Omental fat pad (tissue), 4 donors: ENCODE data around the gene TUT1. TPM values are rescaled to one million over a fixed set of nuclear protein-coding genes. Genes with fewer than 3 reads are reported as not detected.

Source experiments
- ATAC-seq: fragments of 150-250 bp; one replicate; pipeline ENCODE4 v1.9.1; 2016; ENCODE audit warnings: mild to moderate bottlenecking, moderate library complexity; ENCODE audit not compliant: low FRiP score
- DNase-seq: peaks from one replicate; pipeline ENCODE4 v3.0.0-alpha.2; 2019; ENCODE audit warnings: low spot score
- total RNA-seq, 4 donors: library from RNA; depleted of rRNA; stranded (reverse); fragments of >200 nt; gene quantifications; one replicate each; pipeline ENCODE4 v1.1.0, GENCODE V29; 2016
- TF ChIP-seq, protein P1 (sequence below), 3 donors: fragments of 450-650 bp; IDR thresholded peaks; one replicate each; pipeline ENCODE4 v1.5.1; 2016 to 2017; ENCODE audit warnings: antibody characterized with exemption in 3 of 3, mild to moderate bottlenecking in 3 of 3, moderate library complexity in 2 of 3

Gene TUT1
- total RNA-seq, 4 donors from 2014 or later = 7.9 to 11.0 (median 10.5) TPM

DNA sequence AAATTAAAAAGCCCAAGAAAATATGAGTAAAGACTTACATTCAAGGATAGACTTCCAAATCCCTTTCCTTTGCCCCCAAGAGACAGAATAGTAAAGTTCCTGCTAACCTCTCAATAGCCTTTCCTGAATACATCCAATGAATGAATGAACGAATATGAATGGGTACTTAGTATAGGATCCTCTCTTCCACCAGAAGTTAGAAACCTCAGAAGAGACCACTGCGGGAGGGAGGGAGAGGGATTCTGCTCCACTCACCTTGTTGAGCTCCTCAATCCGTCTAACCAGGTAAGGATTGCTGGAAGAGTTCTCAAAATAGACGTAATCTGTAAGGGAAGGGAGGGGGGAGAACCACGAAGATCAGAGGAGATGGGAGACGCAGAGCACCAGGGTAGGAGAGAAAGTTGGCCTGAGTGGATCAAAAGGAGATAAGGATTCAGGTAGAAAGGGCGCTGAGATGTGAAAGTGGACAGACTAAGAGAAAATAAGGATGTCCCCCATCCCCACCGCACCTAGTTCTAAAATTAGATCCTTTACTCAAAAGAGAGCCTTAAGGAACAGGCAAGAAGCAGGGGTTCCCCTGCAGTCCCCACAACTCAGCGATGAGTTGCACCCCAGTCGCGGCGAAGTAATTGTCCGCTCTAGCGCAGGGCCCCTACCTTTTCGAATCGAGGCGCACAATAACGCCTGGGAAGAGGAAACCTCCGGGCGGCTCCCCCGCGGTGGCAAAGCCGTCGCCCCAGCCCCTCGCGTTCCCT is 9.2 kb upstream of the TUT1 start:
- ATAC-seq (no peak), DNase-seq (no peak)
- TF ChIP-seq, protein P1, sequence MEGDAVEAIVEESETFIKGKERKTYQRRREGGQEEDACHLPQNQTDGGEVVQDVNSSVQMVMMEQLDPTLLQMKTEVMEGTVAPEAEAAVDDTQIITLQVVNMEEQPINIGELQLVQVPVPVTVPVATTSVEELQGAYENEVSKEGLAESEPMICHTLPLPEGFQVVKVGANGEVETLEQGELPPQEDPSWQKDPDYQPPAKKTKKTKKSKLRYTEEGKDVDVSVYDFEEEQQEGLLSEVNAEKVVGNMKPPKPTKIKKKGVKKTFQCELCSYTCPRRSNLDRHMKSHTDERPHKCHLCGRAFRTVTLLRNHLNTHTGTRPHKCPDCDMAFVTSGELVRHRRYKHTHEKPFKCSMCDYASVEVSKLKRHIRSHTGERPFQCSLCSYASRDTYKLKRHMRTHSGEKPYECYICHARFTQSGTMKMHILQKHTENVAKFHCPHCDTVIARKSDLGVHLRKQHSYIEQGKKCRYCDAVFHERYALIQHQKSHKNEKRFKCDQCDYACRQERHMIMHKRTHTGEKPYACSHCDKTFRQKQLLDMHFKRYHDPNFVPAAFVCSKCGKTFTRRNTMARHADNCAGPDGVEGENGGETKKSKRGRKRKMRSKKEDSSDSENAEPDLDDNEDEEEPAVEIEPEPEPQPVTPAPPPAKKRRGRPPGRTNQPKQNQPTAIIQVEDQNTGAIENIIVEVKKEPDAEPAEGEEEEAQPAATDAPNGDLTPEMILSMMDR (IDR thresholded peaks at IDR 0.05) = no peak

GRCh38 chr11:62599901-62600300 is 8.6 kb upstream of the TUT1 start:
- TF ChIP-seq, protein P1 (IDR thresholded peaks at IDR 0.05) = no peak
- no peak for DNase-seq
- ATAC-seq = no peak

DNA sequence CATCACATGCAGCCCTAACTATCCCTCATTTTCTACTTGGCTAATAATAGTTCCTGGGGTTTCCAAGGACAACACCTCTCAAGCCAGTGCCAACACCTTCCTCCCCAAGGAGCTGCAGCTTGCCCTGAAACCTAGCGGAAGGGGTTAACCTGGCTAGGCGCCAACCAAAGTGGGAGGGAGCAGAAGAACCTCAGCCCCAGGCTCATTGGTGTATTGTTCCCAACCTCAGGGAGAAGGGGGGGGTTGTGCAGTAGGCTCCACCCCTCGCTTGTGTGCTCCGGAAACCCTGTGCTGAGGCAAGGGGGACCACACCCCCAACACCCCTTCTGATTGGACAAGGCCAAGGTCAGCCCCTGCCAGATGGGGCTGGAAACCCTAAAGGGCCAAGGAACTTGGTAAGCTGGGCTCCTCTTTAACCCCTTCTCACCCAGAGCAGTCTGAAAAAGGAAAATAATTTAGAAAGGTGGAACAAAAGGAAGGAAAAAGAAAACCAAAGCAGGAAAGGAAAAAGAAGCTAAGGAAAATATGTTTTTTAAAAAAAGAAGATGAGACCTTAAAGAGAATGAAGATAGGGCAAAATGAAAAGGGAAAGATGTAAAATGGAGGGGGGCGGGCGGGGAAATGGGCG is 7.9 kb upstream of the TUT1 start:
- peak; percentile 68 for ATAC-seq
- DNase-seq = peak; percentile 83
- TF ChIP-seq, protein P1 (IDR thresholded peaks at IDR 0.05) = no peak

DNA sequence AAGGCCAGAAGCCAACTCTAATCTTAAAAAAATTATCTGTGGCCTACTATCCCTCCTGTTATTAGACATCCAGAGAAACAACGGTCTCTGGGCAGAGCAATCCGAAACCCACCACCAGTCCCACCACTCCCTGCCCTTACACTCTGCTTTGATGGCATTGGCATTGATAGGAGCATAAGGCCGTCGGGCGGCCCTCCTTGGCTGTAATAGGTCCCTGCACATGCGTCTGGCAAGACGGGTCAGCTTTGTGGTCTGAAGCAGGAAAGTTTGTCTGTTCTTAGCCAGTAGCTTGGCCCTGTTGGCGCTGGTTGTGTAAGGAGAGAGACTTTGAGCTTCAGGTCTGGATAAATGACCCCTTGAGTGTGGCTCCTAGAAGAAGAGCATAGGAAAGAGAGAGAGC is 3.8 kb upstream of the TUT1 start:
- TF ChIP-seq, protein P1 (IDR thresholded peaks at IDR 0.05) = no peak

DNA sequence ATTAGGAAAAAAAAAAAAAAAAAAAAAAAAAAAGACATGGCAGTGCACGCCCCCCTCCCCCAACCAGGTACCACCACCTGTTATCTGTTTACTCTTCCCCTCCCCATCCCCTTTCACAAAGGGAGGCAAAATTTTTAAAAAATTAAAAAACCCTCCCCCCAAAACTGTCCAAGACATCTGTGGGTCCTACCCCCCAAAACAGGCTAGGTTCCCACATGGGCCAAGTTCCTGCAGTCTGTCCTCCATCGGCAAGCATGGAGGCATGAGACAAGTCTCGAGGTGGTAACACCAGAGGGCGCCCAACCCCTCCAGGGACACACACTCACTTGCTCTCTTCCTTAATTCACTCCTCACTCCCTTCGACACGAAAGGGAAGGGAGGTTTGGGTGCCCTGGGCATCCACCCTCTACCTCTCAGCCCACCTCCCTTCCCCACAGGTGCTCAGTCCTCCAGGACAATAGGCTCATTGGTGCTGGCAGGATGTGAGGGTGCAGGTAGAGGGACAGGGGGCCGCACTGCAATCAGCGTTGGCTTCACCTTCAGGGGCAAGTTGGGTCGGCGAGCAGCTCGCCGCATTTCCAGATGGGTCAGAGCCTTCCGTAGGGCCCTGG is 2.2 kb upstream of the TUT1 start:
- DNase-seq = peak; percentile 77
- no peak for ATAC-seq

More for the DNA sequence above, 3.8 kb upstream of the TUT1 start:
- DNase-seq = no peak
- no peak for ATAC-seq

DNA sequence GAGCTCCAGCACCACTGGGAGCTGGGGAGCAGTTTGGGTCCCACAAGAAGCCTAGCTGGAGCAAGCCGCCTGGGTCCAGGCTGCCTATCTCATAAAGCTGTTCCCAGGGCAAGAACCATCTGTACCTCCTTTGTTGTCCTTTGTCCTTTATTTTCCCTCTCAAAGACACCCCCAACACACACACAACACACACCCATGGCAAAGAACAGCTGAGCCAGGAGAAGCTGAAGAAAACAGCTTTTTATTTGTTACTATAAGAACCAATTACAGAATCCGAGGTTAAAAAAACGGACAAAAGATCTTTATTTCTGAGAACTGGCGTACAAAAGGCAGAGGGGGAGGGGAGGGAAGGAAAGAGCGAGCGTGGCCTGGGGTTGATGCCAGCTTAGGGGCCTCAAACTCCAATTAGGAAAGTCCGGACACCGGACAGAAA is 1.7 kb upstream of the TUT1 start:
- TF ChIP-seq, protein P1 (IDR thresholded peaks at IDR 0.05) = no peak
- ATAC-seq = no peak
- DNase-seq = no peak

More for the DNA sequence above, 2.2 kb upstream of the TUT1 start:
- TF ChIP-seq, protein P1 (IDR thresholded peaks at IDR 0.05) = no peak
